Peyer's patch (tissue), 4 donors: ENCODE results near the gene RPS27L.

Experiments used
- CTCF ChIP-seq, 6 experiments: fragments of 450-650 bp in 4 of 6; fragments of 200-600 bp in 2 of 6; sonication (generic) in 1 of 6; IDR thresholded peaks; one replicate each; pipeline ENCODE4 v1.5.1; 2017 to 2019; ENCODE audit warnings: antibody characterized with exemption in 6 of 6, mild to moderate bottlenecking in 3 of 6, moderate library complexity in 1 of 6
- POLR2A ChIP-seq, 2 donors: fragments of 450-650 bp; IDR thresholded peaks; one replicate each; pipeline ENCODE4 v1.5.1; 2017; ENCODE audit warnings: antibody characterized with exemption in 2 of 2, mild to moderate bottlenecking in 2 of 2, moderate library complexity in 2 of 2

- no peak for TF ChIP-seq CTCF (IDR thresholded peaks at IDR 0.05)
- TF ChIP-seq POLR2A (IDR thresholded peaks at IDR 0.05) = no peak
These were observed 46.8 kb downstream of the RPS27L start for GRCh38 chr15:63110428-63111026.
